Endothelial cell (in vitro differentiated cells): ENCODE results near the gene DNAH17. TPM values are rescaled to one million over a fixed set of nuclear protein-coding genes. Genes with fewer than 3 reads are reported as not detected.

Source experiments
- DNase-seq: peaks from one replicate; pipeline ENCODE4 v3.0.0; 2021; ENCODE audit warnings: low spot score
- H3K27ac Mint-ChIP-seq: one replicate; pipeline ENCODE4 v1.8.0; 2021; ENCODE audit warnings: mixed read lengths, inconsistent platforms; ENCODE audit not compliant: unreplicated experiment
- H3K27me3 Mint-ChIP-seq: one replicate; pipeline ENCODE4 v1.8.0; 2021; ENCODE audit warnings: mild to moderate bottlenecking, moderate library complexity, mixed read lengths, inconsistent platforms; ENCODE audit not compliant: unreplicated experiment
- H3K36me3 Mint-ChIP-seq: one replicate; pipeline ENCODE4 v1.8.0; 2021; ENCODE audit warnings: mild to moderate bottlenecking, low read depth, mixed read lengths, inconsistent platforms; ENCODE audit not compliant: unreplicated experiment
- H3K4me1 Mint-ChIP-seq: one replicate; pipeline ENCODE4 v1.8.0; 2021; ENCODE audit warnings: mild to moderate bottlenecking, mixed read lengths, inconsistent platforms; ENCODE audit not compliant: unreplicated experiment
- H3K4me3 Mint-ChIP-seq: one replicate; pipeline ENCODE4 v1.8.0; 2021; ENCODE audit warnings: mild to moderate bottlenecking, mixed read lengths, inconsistent platforms; ENCODE audit not compliant: unreplicated experiment
- H3K9me3 Mint-ChIP-seq: one replicate; pipeline ENCODE4 v1.8.0; 2021; ENCODE audit warnings: mixed read lengths, inconsistent platforms; ENCODE audit not compliant: unreplicated experiment
- CTCF ChIP-seq: fragments of 200-600 bp; sonication (generic); IDR thresholded peaks from one replicate; pipeline ENCODE4 v1.5.0; 2021; ENCODE audit warnings: antibody characterized with exemption; ENCODE audit not compliant: unreplicated experiment
- total RNA-seq: library from RNA; stranded (reverse); fragmentation: NEBNext Ultra II Directional; extraction: Animal tissue kit (Norgen Biotek cat#: 25700); gene quantifications from one replicate; pipeline ENCODE4 v1.2.1, GENCODE V29; 2021; ENCODE audit not compliant: unreplicated experiment

DNAH17 gene
- total RNA-seq, 1 donor from 2014 or later, result 1.0 TPM

- no peak for TF ChIP-seq CTCF
- no peak for DNase-seq
- no peaks in the 10 kb centered on the region for H3K4me1 Mint-ChIP-seq
- H3K36me3 Mint-ChIP-seq, result no peaks in the 10 kb centered on the region
- no peaks in the 10 kb centered on the region for H3K9me3 Mint-ChIP-seq
- H3K27ac Mint-ChIP-seq, result no peak overlapping the region
- peaks cover 4% of the 10 kb centered on the region for H3K27me3 Mint-ChIP-seq
- no peak overlapping the region for H3K4me3 Mint-ChIP-seq
Observed at GRCh38 chr17:78517421-78517820, 59.8 kb downstream of the DNAH17 start.

GRCh38 chr17:78515480-78515879 is 61.7 kb downstream of the DNAH17 start:
- H3K4me1 Mint-ChIP-seq, result no peaks in the 10 kb centered on the region
- H3K27ac Mint-ChIP-seq, result no peak overlapping the region
- TF ChIP-seq CTCF, result no peak
- H3K9me3 Mint-ChIP-seq, result no peaks in the 10 kb centered on the region
- H3K4me3 Mint-ChIP-seq, result no peak overlapping the region
- no peaks in the 10 kb centered on the region for H3K36me3 Mint-ChIP-seq
- no peak for DNase-seq
- H3K27me3 Mint-ChIP-seq, result peaks cover 4% of the 10 kb centered on the region

GRCh38 chr17:78514521-78514920 is 62.7 kb downstream of the DNAH17 start:
- DNase-seq, result no peak
- Mint-ChIP-seq H3K27me3 (peaks cover 4% of the 10 kb centered on the region), H3K9me3 (no peaks in the 10 kb centered on the region), H3K27ac (no peak overlapping the region), H3K36me3 (no peaks in the 10 kb centered on the region), H3K4me3 (no peak overlapping the region), H3K4me1 (no peaks in the 10 kb centered on the region)
- TF ChIP-seq CTCF, result no peak

GRCh38 chr17:78512976-78513375 is 64.2 kb downstream of the DNAH17 start:
- H3K27me3 Mint-ChIP-seq, result peaks cover 3% of the 10 kb centered on the region
- no peaks in the 10 kb centered on the region for H3K36me3 Mint-ChIP-seq
- H3K27ac Mint-ChIP-seq, result no peak overlapping the region
- no peak overlapping the region for H3K4me3 Mint-ChIP-seq
- no peak for TF ChIP-seq CTCF
- DNase-seq, result no peak
- H3K4me1 Mint-ChIP-seq, result no peaks in the 10 kb centered on the region
- H3K9me3 Mint-ChIP-seq, result no peaks in the 10 kb centered on the region

GRCh38 chr17:78510141-78511075 is 66.8 kb downstream of the DNAH17 start:
- Mint-ChIP-seq H3K36me3 (no peaks in the 10 kb centered on the region), H3K4me1 (peaks cover 6% of the 10 kb centered on the region), H3K27me3 (peaks cover 6% of the 10 kb centered on the region), H3K9me3 (no peaks in the 10 kb centered on the region), H3K27ac (no peak overlapping the region), H3K4me3 (no peak overlapping the region)
- no peak for DNase-seq
- no peak for TF ChIP-seq CTCF
